HEK293 (cell line): Measurements from ENCODE around the gene ZNF248.

Source experiments
- CTCF ChIA-PET: fragments of 350-600 bp; formaldehyde crosslinking; extraction: SDS; loops from one replicate; lab custom pipeline; 2021; ENCODE audit warnings: antibody characterized with exemption; lab: Yijun Ruan, JAX
- POLR2A ChIA-PET: fragments of 300-600 bp; formaldehyde crosslinking; extraction: SDS; loops from one replicate; lab custom pipeline; 2020; ENCODE audit warnings: antibody characterized with exemption, inconsistent platforms; lab: Yijun Ruan, JAX
- H3K27ac ChIP-seq: fragments of 200-500 bp; sonication (Bioruptor generic); 2 replicates; pipeline ENCODE4 v1.5.1; 2014; ENCODE audit warnings: low read depth, low read length, control low read depth, inconsistent platforms; ENCODE audit errors: extremely low read depth
- H3K36me3 ChIP-seq, 2 experiments: fragments of 200-500 bp in 1 of 2; sonication (Bioruptor generic) in 1 of 2; 1 replicate in 1 of 2; 2 replicates in 1 of 2; pipeline ENCODE4 v1.5.1; 2014 to 2017; ENCODE audit warnings: inconsistent platforms in 2 of 2, low read length in 2 of 2; ENCODE audit not compliant: control insufficient read depth in 2 of 2, insufficient read depth in 1 of 2
- H3K4me1 ChIP-seq: fragments of 200-500 bp; sonication (Bioruptor generic); 2 replicates; pipeline ENCODE4 v1.5.1; 2014; ENCODE audit warnings: mild to moderate bottlenecking, low read length, inconsistent platforms; ENCODE audit not compliant: control insufficient read depth, insufficient read depth
- H3K4me3 ChIP-seq: 2 replicates; pipeline ENCODE4 v1.5.1; 2011; ENCODE audit warnings: low read depth, mild to moderate bottlenecking, control low read depth, low read length, moderate library complexity
- H3K9me3 ChIP-seq: fragments of 200-500 bp; sonication (Bioruptor generic); 2 replicates; pipeline ENCODE4 v1.5.1; 2014; ENCODE audit warnings: low read depth, low read length, inconsistent platforms; ENCODE audit not compliant: control insufficient read depth, insufficient read depth
- BCL11A ChIP-seq: fragments of 450-650 bp; formaldehyde crosslinking; IDR thresholded peaks from 2 replicates; pipeline ENCODE4 v1.5.1; 2016; ENCODE audit warnings: low read depth, missing biosample characterization, missing genetic modification characterization
- BCL11B ChIP-seq: fragments of 450-650 bp; formaldehyde crosslinking; IDR thresholded peaks from 2 replicates; pipeline ENCODE4 v1.5.1; 2016; ENCODE audit warnings: low read depth, missing biosample characterization, missing genetic modification characterization
- GLI2 ChIP-seq: fragments of 450-650 bp; formaldehyde crosslinking; IDR thresholded peaks from 2 replicates; pipeline ENCODE4; 2017; ENCODE audit warnings: missing biosample characterization, missing genetic modification characterization, low read depth, borderline replicate concordance
- ZNF138 ChIP-seq: fragments of 450-650 bp; formaldehyde crosslinking; IDR thresholded peaks from 2 replicates; pipeline ENCODE4 v1.5.1; 2016; ENCODE audit warnings: missing biosample characterization, missing genetic modification characterization, borderline replicate concordance
- ZNF155 ChIP-seq: fragments of 450-650 bp; formaldehyde crosslinking; IDR thresholded peaks from 2 replicates; pipeline ENCODE4 v1.5.1; 2016; ENCODE audit warnings: missing biosample characterization, missing genetic modification characterization
- ZNF16 ChIP-seq: fragments of 450-650 bp; formaldehyde crosslinking; IDR thresholded peaks from 2 replicates; pipeline ENCODE4 v1.5.1; 2016; ENCODE audit warnings: low read depth, missing biosample characterization, missing genetic modification characterization
- ZNF19 ChIP-seq: fragments of 450-650 bp; formaldehyde crosslinking; IDR thresholded peaks from 2 replicates; pipeline ENCODE4; 2016; ENCODE audit warnings: missing biosample characterization, missing genetic modification characterization, low read depth
- ZNF274 ChIP-seq, 2 experiments: fragments of 200-500 bp in 1 of 2; fragments of 450-650 bp in 1 of 2; sonication (Bioruptor generic) in 1 of 2; formaldehyde crosslinking in 1 of 2; IDR thresholded peaks; 2 replicates each; pipeline versions ENCODE4 v1.5.1 to v1.6.1; 2014 to 2016; ENCODE audit warnings: borderline replicate concordance in 1 of 2, inconsistent platforms in 1 of 2, low read length in 1 of 2, missing biosample characterization in 1 of 2, missing genetic modification characterization in 1 of 2
- ZNF292 ChIP-seq: fragments of 450-650 bp; formaldehyde crosslinking; IDR thresholded peaks from 2 replicates; pipeline ENCODE4 v1.5.1; 2016; ENCODE audit warnings: low read depth, missing biosample characterization, missing genetic modification characterization, borderline replicate concordance
- ZNF354C ChIP-seq: fragments of 450-650 bp; formaldehyde crosslinking; IDR thresholded peaks from 2 replicates; pipeline ENCODE4 v1.5.1; 2016; ENCODE audit warnings: missing biosample characterization, missing genetic modification characterization, low read depth, borderline replicate concordance
- ZNF394 ChIP-seq: fragments of 450-650 bp; formaldehyde crosslinking; IDR thresholded peaks from 2 replicates; pipeline ENCODE4 v1.5.1; 2016; ENCODE audit warnings: missing biosample characterization, missing genetic modification characterization, mild to moderate bottlenecking, moderate library complexity, borderline replicate concordance
- ZNF426 ChIP-seq: fragments of 450-650 bp; formaldehyde crosslinking; IDR thresholded peaks from 2 replicates; pipeline ENCODE4 v1.5.1; 2017; ENCODE audit warnings: missing biosample characterization, missing genetic modification characterization, mild to moderate bottlenecking, inconsistent platforms, moderate library complexity
- ZNF501 ChIP-seq: fragments of 450-650 bp; formaldehyde crosslinking; IDR thresholded peaks from 2 replicates; pipeline ENCODE4 v1.5.1; 2016; ENCODE audit warnings: missing biosample characterization, missing genetic modification characterization
- ZNF571 ChIP-seq: fragments of 450-650 bp; formaldehyde crosslinking; IDR thresholded peaks from 2 replicates; pipeline ENCODE4 v1.5.0; 2017; ENCODE audit warnings: missing biosample characterization, missing genetic modification characterization
- ZNF585B ChIP-seq: fragments of 450-650 bp; formaldehyde crosslinking; IDR thresholded peaks from 2 replicates; pipeline ENCODE4 v1.5.1; 2016; ENCODE audit warnings: missing biosample characterization, missing genetic modification characterization
- ZNF670 ChIP-seq: fragments of 450-650 bp; formaldehyde crosslinking; IDR thresholded peaks from 2 replicates; pipeline ENCODE4 v1.5.1; 2016; ENCODE audit warnings: missing biosample characterization, missing genetic modification characterization, low read depth
- ZNF768 ChIP-seq: fragments of 450-650 bp; formaldehyde crosslinking; IDR thresholded peaks from 2 replicates; pipeline ENCODE4 v1.5.1; 2018; ENCODE audit warnings: missing biosample characterization, mild to moderate bottlenecking, missing genetic modification characterization
- TF ChIP-seq, protein P1 (sequence below): fragments of 450-650 bp; formaldehyde crosslinking; IDR thresholded peaks from 2 replicates; pipeline ENCODE4 v1.5.1; 2016; ENCODE audit warnings: missing biosample characterization, missing genetic modification characterization
- TF ChIP-seq, protein P2 (sequence below): fragments of 450-650 bp; formaldehyde crosslinking; IDR thresholded peaks from 2 replicates; pipeline ENCODE4 v1.5.1; 2016; ENCODE audit warnings: missing biosample characterization, missing genetic modification characterization
- TF ChIP-seq, protein P3 (sequence below): fragments of 450-650 bp; formaldehyde crosslinking; IDR thresholded peaks from 2 replicates; pipeline ENCODE4 v1.5.1; 2016; ENCODE audit warnings: missing biosample characterization, missing genetic modification characterization
- TF ChIP-seq, protein P4 (sequence below): fragments of 450-650 bp; formaldehyde crosslinking; IDR thresholded peaks from 2 replicates; pipeline ENCODE4 v1.5.1; 2017; ENCODE audit warnings: missing biosample characterization, mild to moderate bottlenecking, missing genetic modification characterization, moderate library complexity
- TF ChIP-seq, protein P5 (sequence below): fragments of 450-650 bp; formaldehyde crosslinking; IDR thresholded peaks from 2 replicates; pipeline ENCODE4 v1.5.1; 2016; ENCODE audit warnings: missing biosample characterization, missing genetic modification characterization, borderline replicate concordance

The ZNF248 gene

DNA sequence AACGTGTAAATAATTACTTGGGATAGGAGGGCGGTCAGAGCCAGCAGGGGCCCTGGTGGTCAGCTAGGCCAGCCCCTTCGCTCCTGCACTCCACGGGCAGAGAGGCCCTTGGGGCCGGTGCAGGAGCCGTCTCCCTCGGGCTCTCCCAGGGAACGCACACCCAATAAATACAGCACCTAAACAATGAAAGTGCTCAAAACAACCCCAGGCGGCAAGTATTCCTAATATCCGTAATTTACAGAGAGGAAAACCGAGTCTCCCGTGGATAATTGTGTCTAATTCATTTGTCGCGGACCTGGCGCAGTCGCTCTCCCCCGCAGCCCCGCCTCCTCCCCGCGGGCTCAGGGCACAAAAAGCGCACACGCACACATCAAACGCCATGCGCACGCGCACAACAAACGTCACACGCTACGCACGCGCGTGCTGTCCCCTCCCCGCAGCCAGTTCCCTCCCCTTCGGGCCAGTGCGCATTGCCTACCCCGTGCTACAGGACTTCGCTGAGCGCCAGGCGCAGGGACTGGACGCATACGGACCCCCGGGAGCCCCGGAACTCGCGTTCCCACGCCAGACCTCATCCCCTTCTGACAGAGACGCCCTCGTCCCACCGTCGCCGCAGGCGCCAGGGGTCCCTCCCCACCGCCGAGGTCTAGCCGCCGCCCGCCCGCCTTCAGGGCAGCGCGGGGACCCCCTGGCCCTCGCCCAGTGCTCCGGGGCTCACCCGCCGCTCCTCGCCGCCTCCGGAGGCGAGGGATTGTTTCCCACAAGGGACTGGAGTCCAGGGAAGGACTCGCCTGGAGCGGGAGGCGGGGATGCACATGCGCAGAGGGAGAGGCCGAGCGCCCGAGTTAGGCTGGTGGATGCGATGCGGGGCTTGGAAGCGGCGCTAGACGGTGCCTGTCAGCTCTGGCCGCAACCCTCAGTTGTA lies at the start of gene ZNF248:
Gene ZNF248, minus strand, starts transcription at position 324 of the 925 bp plus-strand sequence. CDS start 1,300 bp downstream, outside the sequence.
- peaks cover 4 to 18% of the 10 kb centered on the region in 2 experiments for H3K36me3 ChIP-seq
- peak within 1 kb of the TSS; percentile 78 for H3K4me3 ChIP-seq
- no peaks in the 10 kb centered on the region for H3K9me3 ChIP-seq
- ChIA-PET POLR2A (no interaction called here), CTCF (interaction anchor here (1.8 kb wide), 1 partner anchor 120 kb away, joined by 6 read pairs; no protein-coding TSS in a partner anchor)
- peaks cover 3% of the 10 kb centered on the region; the same call in 1 of the 2 replicates for H3K4me1 ChIP-seq
- H3K27ac ChIP-seq = peak within 1 kb of the TSS; percentile 95
- TF ChIP-seq ZNF768 (tag by site-specific recombination) (no peak), ZNF354C (no peak), ZNF292 (tag by site-specific recombination) (no peak), ZNF138 (tag by site-specific recombination) (no peak), ZNF274 (IDR thresholded peaks at IDR 0.05; ENCODE audit: low read length) (no peak), ZNF274 (tag by site-specific recombination; IDR thresholded peaks at IDR 0.05; ENCODE audit: borderline replicate concordance) (no peak), ZNF19 (no peak), BCL11B (no peak), ZNF585B (tag by site-specific recombination) (no peak), ZNF426 (no peak), ZNF155 (no peak), ZNF670 (tag by site-specific recombination) (no peak), ZNF394 (tag by site-specific recombination) (0 out of 2 replicates have a peak, but pooled peaks have one; percentile 45), ZNF571 (no peak), GLI2 (no peak; the same call in 1 of the 2 replicates), BCL11A (tag by site-specific recombination) (no peak), ZNF16 (tag by site-specific recombination) (no peak), ZNF501 (tag by site-specific recombination) (peak; percentile 90)
- TF ChIP-seq, protein P1, sequence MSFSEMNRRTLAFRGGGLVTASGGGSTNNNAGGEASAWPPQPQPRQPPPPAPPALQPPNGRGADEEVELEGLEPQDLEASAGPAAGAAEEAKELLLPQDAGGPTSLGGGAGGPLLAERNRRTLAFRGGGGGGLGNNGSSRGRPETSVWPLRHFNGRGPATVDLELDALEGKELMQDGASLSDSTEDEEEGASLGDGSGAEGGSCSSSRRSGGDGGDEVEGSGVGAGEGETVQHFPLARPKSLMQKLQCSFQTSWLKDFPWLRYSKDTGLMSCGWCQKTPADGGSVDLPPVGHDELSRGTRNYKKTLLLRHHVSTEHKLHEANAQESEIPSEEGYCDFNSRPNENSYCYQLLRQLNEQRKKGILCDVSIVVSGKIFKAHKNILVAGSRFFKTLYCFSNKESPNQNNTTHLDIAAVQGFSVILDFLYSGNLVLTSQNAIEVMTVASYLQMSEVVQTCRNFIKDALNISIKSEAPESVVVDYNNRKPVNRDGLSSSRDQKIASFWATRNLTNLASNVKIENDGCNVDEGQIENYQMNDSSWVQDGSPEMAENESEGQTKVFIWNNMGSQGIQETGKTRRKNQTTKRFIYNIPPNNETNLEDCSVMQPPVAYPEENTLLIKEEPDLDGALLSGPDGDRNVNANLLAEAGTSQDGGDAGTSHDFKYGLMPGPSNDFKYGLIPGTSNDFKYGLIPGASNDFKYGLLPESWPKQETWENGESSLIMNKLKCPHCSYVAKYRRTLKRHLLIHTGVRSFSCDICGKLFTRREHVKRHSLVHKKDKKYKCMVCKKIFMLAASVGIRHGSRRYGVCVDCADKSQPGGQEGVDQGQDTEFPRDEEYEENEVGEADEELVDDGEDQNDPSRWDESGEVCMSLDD (tag by site-specific recombination) = peak; percentile 85
- TF ChIP-seq, protein P2, sequence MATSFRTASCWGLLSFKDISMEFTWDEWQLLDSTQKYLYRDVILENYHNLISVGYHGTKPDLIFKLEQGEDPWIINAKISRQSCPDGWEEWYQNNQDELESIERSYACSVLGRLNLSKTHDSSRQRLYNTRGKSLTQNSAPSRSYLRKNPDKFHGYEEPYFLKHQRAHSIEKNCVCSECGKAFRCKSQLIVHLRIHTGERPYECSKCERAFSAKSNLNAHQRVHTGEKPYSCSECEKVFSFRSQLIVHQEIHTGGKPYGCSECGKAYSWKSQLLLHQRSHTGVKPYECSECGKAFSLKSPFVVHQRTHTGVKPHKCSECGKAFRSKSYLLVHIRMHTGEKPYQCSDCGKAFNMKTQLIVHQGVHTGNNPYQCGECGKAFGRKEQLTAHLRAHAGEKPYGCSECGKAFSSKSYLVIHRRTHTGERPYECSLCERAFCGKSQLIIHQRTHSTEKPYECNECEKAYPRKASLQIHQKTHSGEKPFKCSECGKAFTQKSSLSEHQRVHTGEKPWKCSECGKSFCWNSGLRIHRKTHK (tag by site-specific recombination) = no peak
- TF ChIP-seq, protein P3, sequence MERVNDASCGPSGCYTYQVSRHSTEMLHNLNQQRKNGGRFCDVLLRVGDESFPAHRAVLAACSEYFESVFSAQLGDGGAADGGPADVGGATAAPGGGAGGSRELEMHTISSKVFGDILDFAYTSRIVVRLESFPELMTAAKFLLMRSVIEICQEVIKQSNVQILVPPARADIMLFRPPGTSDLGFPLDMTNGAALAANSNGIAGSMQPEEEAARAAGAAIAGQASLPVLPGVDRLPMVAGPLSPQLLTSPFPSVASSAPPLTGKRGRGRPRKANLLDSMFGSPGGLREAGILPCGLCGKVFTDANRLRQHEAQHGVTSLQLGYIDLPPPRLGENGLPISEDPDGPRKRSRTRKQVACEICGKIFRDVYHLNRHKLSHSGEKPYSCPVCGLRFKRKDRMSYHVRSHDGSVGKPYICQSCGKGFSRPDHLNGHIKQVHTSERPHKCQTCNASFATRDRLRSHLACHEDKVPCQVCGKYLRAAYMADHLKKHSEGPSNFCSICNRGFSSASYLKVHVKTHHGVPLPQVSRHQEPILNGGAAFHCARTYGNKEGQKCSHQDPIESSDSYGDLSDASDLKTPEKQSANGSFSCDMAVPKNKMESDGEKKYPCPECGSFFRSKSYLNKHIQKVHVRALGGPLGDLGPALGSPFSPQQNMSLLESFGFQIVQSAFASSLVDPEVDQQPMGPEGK (tag by site-specific recombination) = peak; percentile 87
- TF ChIP-seq, protein P4, sequence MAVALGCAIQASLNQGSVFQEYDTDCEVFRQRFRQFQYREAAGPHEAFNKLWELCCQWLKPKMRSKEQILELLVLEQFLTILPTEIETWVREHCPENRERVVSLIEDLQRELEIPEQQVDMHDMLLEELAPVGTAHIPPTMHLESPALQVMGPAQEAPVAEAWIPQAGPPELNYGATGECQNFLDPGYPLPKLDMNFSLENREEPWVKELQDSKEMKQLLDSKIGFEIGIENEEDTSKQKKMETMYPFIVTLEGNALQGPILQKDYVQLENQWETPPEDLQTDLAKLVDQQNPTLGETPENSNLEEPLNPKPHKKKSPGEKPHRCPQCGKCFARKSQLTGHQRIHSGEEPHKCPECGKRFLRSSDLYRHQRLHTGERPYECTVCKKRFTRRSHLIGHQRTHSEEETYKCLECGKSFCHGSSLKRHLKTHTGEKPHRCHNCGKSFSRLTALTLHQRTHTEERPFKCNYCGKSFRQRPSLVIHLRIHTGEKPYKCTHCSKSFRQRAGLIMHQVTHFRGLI (tag by site-specific recombination) = no peak
- TF ChIP-seq, protein P5, sequence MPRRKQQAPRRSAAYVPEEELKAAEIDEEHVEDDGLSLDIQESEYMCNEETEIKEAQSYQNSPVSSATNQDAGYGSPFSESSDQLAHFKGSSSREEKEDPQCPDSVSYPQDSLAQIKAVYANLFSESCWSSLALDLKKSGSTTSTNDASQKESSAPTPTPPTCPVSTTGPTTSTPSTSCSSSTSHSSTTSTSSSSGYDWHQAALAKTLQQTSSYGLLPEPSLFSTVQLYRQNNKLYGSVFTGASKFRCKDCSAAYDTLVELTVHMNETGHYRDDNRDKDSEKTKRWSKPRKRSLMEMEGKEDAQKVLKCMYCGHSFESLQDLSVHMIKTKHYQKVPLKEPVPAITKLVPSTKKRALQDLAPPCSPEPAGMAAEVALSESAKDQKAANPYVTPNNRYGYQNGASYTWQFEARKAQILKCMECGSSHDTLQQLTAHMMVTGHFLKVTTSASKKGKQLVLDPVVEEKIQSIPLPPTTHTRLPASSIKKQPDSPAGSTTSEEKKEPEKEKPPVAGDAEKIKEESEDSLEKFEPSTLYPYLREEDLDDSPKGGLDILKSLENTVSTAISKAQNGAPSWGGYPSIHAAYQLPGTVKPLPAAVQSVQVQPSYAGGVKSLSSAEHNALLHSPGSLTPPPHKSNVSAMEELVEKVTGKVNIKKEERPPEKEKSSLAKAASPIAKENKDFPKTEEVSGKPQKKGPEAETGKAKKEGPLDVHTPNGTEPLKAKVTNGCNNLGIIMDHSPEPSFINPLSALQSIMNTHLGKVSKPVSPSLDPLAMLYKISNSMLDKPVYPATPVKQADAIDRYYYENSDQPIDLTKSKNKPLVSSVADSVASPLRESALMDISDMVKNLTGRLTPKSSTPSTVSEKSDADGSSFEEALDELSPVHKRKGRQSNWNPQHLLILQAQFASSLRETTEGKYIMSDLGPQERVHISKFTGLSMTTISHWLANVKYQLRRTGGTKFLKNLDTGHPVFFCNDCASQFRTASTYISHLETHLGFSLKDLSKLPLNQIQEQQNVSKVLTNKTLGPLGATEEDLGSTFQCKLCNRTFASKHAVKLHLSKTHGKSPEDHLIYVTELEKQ (tag by site-specific recombination) = no peak; the same call in 1 of the 2 replicates
